OCI-LY1 (cell line): Measurements from ENCODE around the gene LDLRAD3.

ENCODE experiments used
- CTCF ChIP-seq: fragments of 200-600 bp; sonication (generic), shearing (Covaris generic); IDR thresholded peaks from 2 replicates; pipeline ENCODE4 v1.5.1; 2017; ENCODE audit warnings: mild to moderate bottlenecking, antibody characterized with exemption, low read length, moderate library complexity, mixed read lengths
- EZH2 ChIP-seq: fragments of 200-600 bp; sonication (generic), shearing (Covaris generic); IDR thresholded peaks from 2 replicates; pipeline ENCODE4 v1.8.0; 2017; ENCODE audit warnings: borderline replicate concordance, mixed run types, mild to moderate bottlenecking, antibody characterized with exemption, low read length, moderate library complexity, mixed read lengths

DNA sequence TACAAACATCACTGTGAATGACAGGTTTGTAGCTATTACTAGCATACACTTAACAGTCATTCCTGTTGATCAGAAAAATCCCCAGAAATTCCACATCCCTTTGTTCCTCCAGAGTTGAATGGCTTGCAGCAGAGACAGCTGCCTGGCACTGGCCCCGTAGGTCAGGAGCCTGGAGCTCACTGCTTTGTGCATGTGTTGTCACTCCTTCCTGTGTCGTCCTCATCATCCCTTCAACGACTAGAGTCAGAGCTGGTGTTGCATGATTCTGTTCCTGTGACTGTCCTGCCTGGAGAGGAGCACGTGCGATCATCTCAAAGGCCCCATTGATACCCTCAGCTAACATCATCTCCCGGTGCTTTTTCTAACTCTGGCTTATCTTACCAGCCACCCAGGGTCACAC is 58.3 kb downstream of the LDLRAD3 start:
- TF ChIP-seq CTCF (no peak), EZH2 (no peak)
